ENCODE results near the gene DNAAF9.

DNAAF9 gene

GRCh38 chr20:3412600-3413392, 5.3 kb upstream of the DNAAF9 start:
- no peak for DNase-seq (ENCODE audit: low read depth in 2 of 2, low spot score in 1 of 2)

GRCh38 chr20:3410464-3410863, 3.0 kb upstream of the DNAAF9 start:
- no peak for DNase-seq (ENCODE audit: low read depth in 2 of 2, low spot score in 1 of 2)

- DNase-seq (ENCODE audit: low read depth in 2 of 2, low spot score in 1 of 2) = no peak
Observed at GRCh38 chr20:3409417-3409816, 1.9 kb upstream of the DNAAF9 start.

GRCh38 chr20:3407771-3408637, 535 bp upstream of the DNAAF9 start:
- DNase-seq (ENCODE audit: low read depth in 2 of 2, low spot score in 1 of 2) = peak; percentile 41 to 46

- DNase-seq (ENCODE audit: low read depth in 2 of 2, low spot score in 1 of 2) = no peak
Observed at GRCh38 chr20:3406481-3407039, 909 bp downstream of the DNAAF9 start.

- no peak for DNase-seq (ENCODE audit: low read depth in 2 of 2, low spot score in 1 of 2)
Observed at GRCh38 chr20:3405696-3406358, 1.6 kb downstream of the DNAAF9 start.

GRCh38 chr20:3405139-3405538, 2.3 kb downstream of the DNAAF9 start:
- no peak for DNase-seq (ENCODE audit: low read depth in 2 of 2, low spot score in 1 of 2)

- no peak for DNase-seq (ENCODE audit: low read depth in 2 of 2, low spot score in 1 of 2)
Observed at GRCh38 chr20:3404402-3404801, 3.1 kb downstream of the DNAAF9 start.

GRCh38 chr20:3403741-3404140, 3.7 kb downstream of the DNAAF9 start:
- no peak for DNase-seq (ENCODE audit: low read depth in 2 of 2, low spot score in 1 of 2)

GRCh38 chr20:3402453-3402852, 5.0 kb downstream of the DNAAF9 start:
- DNase-seq (ENCODE audit: low read depth in 2 of 2, low spot score in 1 of 2) = no peak

GRCh38 chr20:3400260-3401155, 7.0 kb downstream of the DNAAF9 start:
- DNase-seq (ENCODE audit: low read depth in 2 of 2, low spot score in 1 of 2) = no peak

GRCh38 chr20:3398681-3399252, 8.7 kb downstream of the DNAAF9 start:
- no peak for DNase-seq (ENCODE audit: low read depth in 2 of 2, low spot score in 1 of 2)

GRCh38 chr20:3396492-3396891, 11.0 kb downstream of the DNAAF9 start:
- no peak for DNase-seq (ENCODE audit: low read depth in 2 of 2, low spot score in 1 of 2)

GRCh38 chr20:3392756-3393155, 14.7 kb downstream of the DNAAF9 start:
- DNase-seq (ENCODE audit: low read depth in 2 of 2, low spot score in 1 of 2) = no peak

- no peak for DNase-seq (ENCODE audit: low read depth in 2 of 2, low spot score in 1 of 2)
Observed at GRCh38 chr20:3390759-3391425, 16.6 kb downstream of the DNAAF9 start.

- no peak for DNase-seq (ENCODE audit: low read depth in 2 of 2, low spot score in 1 of 2)
Observed at GRCh38 chr20:3383878-3384495, 23.5 kb downstream of the DNAAF9 start.

GRCh38 chr20:3382836-3383235, 24.6 kb downstream of the DNAAF9 start:
- DNase-seq (ENCODE audit: low read depth in 2 of 2, low spot score in 1 of 2) = no peak

- DNase-seq (ENCODE audit: low read depth in 2 of 2, low spot score in 1 of 2) = no peak
Observed at GRCh38 chr20:3380228-3381070, 27.0 kb downstream of the DNAAF9 start.

Measured in stimulated activated CD8-positive, alpha-beta memory T cell treated with anti-CD3 and anti-CD28 coated beads, Interleukin-4, amount 100 ng/mL, for 1 hour (primary cell).